ENCODE data around the gene MYOZ2. TPM values are rescaled to one million over a fixed set of nuclear protein-coding genes. Genes with fewer than 3 reads are reported as not detected.
A peak's percentile ranks its signal among the peaks of the same experiment; 100 is the strongest.

MYOZ2 gene
- total RNA-seq, 1 donor from 2014 or later: 0.16 TPM

DNA sequence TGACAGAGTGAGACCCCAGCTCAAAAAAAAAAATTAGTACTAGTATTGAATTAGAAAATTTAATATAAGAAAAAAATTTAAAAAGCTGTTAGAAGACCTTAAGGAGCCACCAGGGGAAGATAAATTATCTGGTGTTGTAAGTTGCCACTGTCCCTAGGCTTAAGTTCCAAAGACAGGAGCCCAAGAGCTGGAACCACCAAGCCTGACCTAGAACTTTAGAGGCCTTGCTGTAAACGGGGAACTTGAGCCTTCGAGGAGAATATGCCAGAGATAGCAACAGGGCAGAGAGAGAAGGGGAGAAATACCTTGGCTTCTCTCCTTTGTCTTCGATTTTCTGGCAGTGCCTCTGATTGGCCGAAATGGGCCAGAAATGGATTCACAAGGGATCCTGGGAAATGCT, 85.8 kb downstream of the MYOZ2 start:
- no peaks in the 10 kb centered on the region for H3K27me3 Mint-ChIP-seq (ENCODE audit: low read depth)
- H3K4me3 Mint-ChIP-seq: no peak overlapping the region
- TF ChIP-seq, protein P1, sequence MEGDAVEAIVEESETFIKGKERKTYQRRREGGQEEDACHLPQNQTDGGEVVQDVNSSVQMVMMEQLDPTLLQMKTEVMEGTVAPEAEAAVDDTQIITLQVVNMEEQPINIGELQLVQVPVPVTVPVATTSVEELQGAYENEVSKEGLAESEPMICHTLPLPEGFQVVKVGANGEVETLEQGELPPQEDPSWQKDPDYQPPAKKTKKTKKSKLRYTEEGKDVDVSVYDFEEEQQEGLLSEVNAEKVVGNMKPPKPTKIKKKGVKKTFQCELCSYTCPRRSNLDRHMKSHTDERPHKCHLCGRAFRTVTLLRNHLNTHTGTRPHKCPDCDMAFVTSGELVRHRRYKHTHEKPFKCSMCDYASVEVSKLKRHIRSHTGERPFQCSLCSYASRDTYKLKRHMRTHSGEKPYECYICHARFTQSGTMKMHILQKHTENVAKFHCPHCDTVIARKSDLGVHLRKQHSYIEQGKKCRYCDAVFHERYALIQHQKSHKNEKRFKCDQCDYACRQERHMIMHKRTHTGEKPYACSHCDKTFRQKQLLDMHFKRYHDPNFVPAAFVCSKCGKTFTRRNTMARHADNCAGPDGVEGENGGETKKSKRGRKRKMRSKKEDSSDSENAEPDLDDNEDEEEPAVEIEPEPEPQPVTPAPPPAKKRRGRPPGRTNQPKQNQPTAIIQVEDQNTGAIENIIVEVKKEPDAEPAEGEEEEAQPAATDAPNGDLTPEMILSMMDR (IDR thresholded peaks at IDR 0.05; ENCODE audit: unreplicated experiment): no peak
- H3K4me1 Mint-ChIP-seq: no peaks in the 10 kb centered on the region
- H3K36me3 Mint-ChIP-seq: peaks cover 52% of the 10 kb centered on the region
- DNase-seq (ENCODE audit: low spot score in 2 of 2, unreplicated experiment in 2 of 2): no peak
- no peak overlapping the region for H3K27ac Mint-ChIP-seq
- H3K9me3 Mint-ChIP-seq: peaks cover 22% of the 10 kb centered on the region

DNA sequence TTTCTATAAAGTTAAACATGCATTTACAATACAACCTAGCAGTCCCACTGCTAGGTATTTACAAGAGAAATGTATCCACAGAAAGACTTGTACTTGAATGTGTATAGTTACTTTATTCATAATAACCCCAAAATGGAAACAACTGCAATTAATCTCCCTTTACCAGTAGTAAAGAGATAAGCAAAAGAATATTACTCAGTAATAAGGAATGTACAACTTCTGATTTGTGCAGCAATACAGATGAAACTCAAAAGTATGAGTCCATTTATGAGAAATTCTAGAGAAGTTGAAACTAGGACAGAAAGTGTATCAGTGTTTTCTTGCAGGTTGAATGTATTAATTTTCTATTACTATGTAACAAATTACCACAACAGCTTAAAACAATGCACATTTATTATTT, 92.1 kb downstream of the MYOZ2 start:
- Mint-ChIP-seq H3K4me1 (no peaks in the 10 kb centered on the region), H3K27ac (no peak overlapping the region), H3K27me3 (ENCODE audit: low read depth) (no peaks in the 10 kb centered on the region), H3K4me3 (no peak overlapping the region), H3K36me3 (peaks cover 27% of the 10 kb centered on the region), H3K9me3 (peaks cover 11% of the 10 kb centered on the region)
- no peak for DNase-seq (ENCODE audit: low spot score in 2 of 2, unreplicated experiment in 2 of 2)
- TF ChIP-seq, protein P1 (IDR thresholded peaks at IDR 0.05; ENCODE audit: unreplicated experiment): no peak

DNA sequence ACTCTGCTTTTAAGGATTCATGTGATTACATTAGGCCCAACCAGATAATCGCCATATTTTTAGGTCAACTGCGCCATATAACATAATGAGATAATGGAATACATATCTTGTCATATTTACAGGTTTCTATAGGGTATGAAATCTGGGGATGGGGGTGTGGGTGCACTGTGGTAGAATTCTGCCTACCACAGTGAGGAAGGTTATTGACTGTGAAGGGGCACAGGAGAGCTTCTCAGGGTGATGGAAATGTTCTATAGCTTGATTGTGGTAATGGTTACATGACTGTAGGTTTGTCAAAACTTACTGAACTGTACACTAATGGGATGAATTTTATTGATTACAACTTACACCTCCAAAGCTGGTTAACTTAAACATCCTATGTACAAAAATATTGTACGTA, 92.8 kb downstream of the MYOZ2 start:
- no peak for DNase-seq (ENCODE audit: low spot score in 2 of 2, unreplicated experiment in 2 of 2)
- no peak overlapping the region for H3K27ac Mint-ChIP-seq
- no peaks in the 10 kb centered on the region for H3K27me3 Mint-ChIP-seq (ENCODE audit: low read depth)
- H3K4me3 Mint-ChIP-seq: no peak overlapping the region
- TF ChIP-seq, protein P1 (IDR thresholded peaks at IDR 0.05; ENCODE audit: unreplicated experiment): no peak
- H3K4me1 Mint-ChIP-seq: peaks cover under 1% of the 10 kb centered on the region
- peaks cover 23% of the 10 kb centered on the region for H3K36me3 Mint-ChIP-seq
- peaks cover 11% of the 10 kb centered on the region for H3K9me3 Mint-ChIP-seq

DNA sequence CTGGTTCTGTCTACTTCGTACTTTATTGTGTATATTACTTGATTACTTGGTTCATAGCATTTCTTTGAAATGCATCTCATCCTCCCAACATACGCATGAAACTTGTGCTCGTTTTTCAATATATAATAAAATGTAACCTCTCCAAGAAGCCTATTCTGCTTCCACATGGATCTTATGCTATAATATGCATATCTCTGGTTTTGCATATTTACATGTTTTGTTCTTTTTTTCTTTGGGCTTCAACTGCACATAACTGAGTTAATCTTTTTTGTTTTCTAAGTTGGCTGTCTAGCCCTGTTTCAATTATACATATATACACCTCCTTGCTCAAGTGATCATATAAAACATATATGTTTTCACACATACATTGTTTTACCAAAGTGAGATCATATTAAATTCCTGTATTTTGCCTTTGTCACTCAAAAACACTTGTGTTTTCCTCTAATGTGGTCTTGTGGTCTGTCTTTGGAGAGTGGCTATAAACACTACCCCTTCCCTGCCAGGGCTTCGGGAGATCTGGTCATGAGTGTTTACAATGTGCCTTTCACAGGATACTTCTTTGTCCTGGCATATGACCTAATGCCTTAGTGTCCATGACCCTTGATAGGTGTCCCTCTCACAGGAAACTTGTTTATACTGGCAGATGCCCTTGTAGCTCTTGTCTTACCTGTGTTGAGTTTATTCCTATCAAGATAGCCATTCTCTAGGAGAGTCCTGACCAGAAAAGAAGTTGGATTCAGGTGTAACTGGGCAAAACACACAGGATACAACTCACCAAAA, 94.5 kb downstream of the MYOZ2 start:
- DNase-seq (ENCODE audit: low spot score in 2 of 2, unreplicated experiment in 2 of 2): no peak
- peaks cover 5% of the 10 kb centered on the region for H3K4me1 Mint-ChIP-seq
- peaks cover 12% of the 10 kb centered on the region for H3K36me3 Mint-ChIP-seq
- H3K4me3 Mint-ChIP-seq: no peak overlapping the region
- H3K27me3 Mint-ChIP-seq (ENCODE audit: low read depth): no peaks in the 10 kb centered on the region
- TF ChIP-seq, protein P1 (IDR thresholded peaks at IDR 0.05; ENCODE audit: unreplicated experiment): no peak
- peak overlapping the region; percentile 7 for H3K27ac Mint-ChIP-seq
- H3K9me3 Mint-ChIP-seq: peaks cover 2% of the 10 kb centered on the region

DNA sequence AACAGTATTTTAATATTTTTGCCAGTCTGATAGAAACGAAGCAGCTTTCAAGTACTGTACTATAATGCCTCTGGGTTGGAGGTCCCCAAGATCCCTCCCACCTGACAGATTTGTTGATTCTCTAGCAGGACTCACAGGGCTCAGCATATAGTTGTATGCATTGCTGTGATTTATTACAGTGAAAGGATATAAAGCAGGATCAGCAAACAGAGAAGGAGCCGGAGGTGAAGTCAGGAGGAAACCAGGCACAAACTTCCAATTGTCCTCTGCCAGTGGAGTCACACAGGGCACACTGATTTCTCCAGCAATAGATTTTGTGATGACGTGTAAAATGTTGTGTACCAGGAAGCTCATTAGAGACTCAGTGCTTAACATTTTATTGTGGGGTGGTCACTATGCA, 95.9 kb downstream of the MYOZ2 start:
- peaks cover 5% of the 10 kb centered on the region for H3K4me1 Mint-ChIP-seq
- H3K9me3 Mint-ChIP-seq: no peaks in the 10 kb centered on the region
- no peak overlapping the region for H3K4me3 Mint-ChIP-seq
- no peak for DNase-seq (ENCODE audit: low spot score in 2 of 2, unreplicated experiment in 2 of 2)
- TF ChIP-seq, protein P1 (IDR thresholded peaks at IDR 0.05; ENCODE audit: unreplicated experiment): no peak
- H3K36me3 Mint-ChIP-seq: peaks cover 19% of the 10 kb centered on the region
- H3K27ac Mint-ChIP-seq: peak overlapping the region; percentile 51
- H3K27me3 Mint-ChIP-seq (ENCODE audit: low read depth): no peaks in the 10 kb centered on the region
